Neural progenitor cell (in vitro differentiated cells): ENCODE results near the gene C10orf88. TPM values are rescaled to one million over a fixed set of nuclear protein-coding genes. Genes with fewer than 3 reads are reported as not detected.

Source experiments
- DNase-seq: peaks from one replicate; pipeline ENCODE4 v3.0.0-alpha.2; 2016; ENCODE audit warnings: low spot score
- H2AFZ ChIP-seq: fragments of 200-600 bp; sonication (generic); replicated peaks from 2 replicates; pipeline ENCODE4 v1.6.1; 2016; ENCODE audit warnings: antibody characterized with exemption
- H3F3A ChIP-seq: fragments of 200-600 bp; sonication (generic); 2 replicates; pipeline ENCODE4 v1.6.1; 2016; ENCODE audit warnings: antibody characterized with exemption, low read depth
- H3K27ac ChIP-seq: fragments of 200-600 bp; sonication (generic); 2 replicates; pipeline ENCODE4 v1.5.1; 2016; ENCODE audit warnings: mild to moderate bottlenecking
- H3K27me3 ChIP-seq: fragments of 200-600 bp; sonication (generic); 2 replicates; pipeline ENCODE4 v1.6.1; 2016; ENCODE audit warnings: mild to moderate bottlenecking, moderate library complexity
- H3K36me3 ChIP-seq: fragments of 200-600 bp; sonication (generic); 2 replicates; pipeline ENCODE4 v1.5.1; 2016
- H3K4me1 ChIP-seq: fragments of 200-600 bp; sonication (generic); 2 replicates; pipeline ENCODE4 v1.6.1; 2016; ENCODE audit warnings: mixed run types
- H3K4me2 ChIP-seq: fragments of 200-600 bp; sonication (generic); 2 replicates; pipeline ENCODE4 v1.6.1; 2016
- H3K4me3 ChIP-seq: fragments of 200-600 bp; sonication (generic); 2 replicates; pipeline ENCODE4 v1.5.1; 2016
- H3K79me2 ChIP-seq: fragments of 200-600 bp; sonication (generic); 2 replicates; pipeline ENCODE4 v1.6.1; 2016; ENCODE audit warnings: low read depth
- H3K9ac ChIP-seq: fragments of 200-600 bp; sonication (generic); 2 replicates; pipeline ENCODE4 v1.6.1; 2016
- H3K9me3 ChIP-seq: fragments of 200-600 bp; sonication (generic); 2 replicates; pipeline ENCODE4 v1.5.1; 2016; ENCODE audit warnings: low read depth
- H4K20me1 ChIP-seq: fragments of 200-600 bp; sonication (generic); 2 replicates; pipeline ENCODE4 v1.6.1; 2016; ENCODE audit warnings: low read depth
- H3K27ac Mint-ChIP-seq: 3 replicates; pipeline ENCODE4 v1.8.0; 2021; ENCODE audit warnings: mixed read lengths
- H3K27me3 Mint-ChIP-seq: 2 replicates; pipeline ENCODE4 v1.8.0; 2022; ENCODE audit warnings: low read depth, mild to moderate bottlenecking, inconsistent platforms, moderate library complexity, mixed read lengths; ENCODE audit not compliant: insufficient read depth
- H3K36me3 Mint-ChIP-seq: 3 replicates; pipeline ENCODE4 v1.8.0; 2021; ENCODE audit warnings: mixed read lengths
- H3K4me1 Mint-ChIP-seq: 3 replicates; pipeline ENCODE4 v1.8.0; 2021; ENCODE audit warnings: mixed read lengths
- H3K4me3 Mint-ChIP-seq: 3 replicates; pipeline ENCODE4 v1.8.0; 2021; ENCODE audit warnings: mild to moderate bottlenecking, moderate library complexity, mixed read lengths
- H3K9me3 Mint-ChIP-seq: 3 replicates; pipeline ENCODE4 v1.8.0; 2020; ENCODE audit warnings: mixed read lengths
- CTCF ChIP-seq: fragments of 200-600 bp; sonication (generic); IDR thresholded peaks from 2 replicates; pipeline ENCODE4 v1.5.1; 2017; ENCODE audit warnings: antibody characterized with exemption, mild to moderate bottlenecking
- EZH2 ChIP-seq: fragments of 200-600 bp; sonication (generic); IDR thresholded peaks from 2 replicates; pipeline ENCODE4 v1.6.1; 2017; ENCODE audit warnings: antibody characterized with exemption, mild to moderate bottlenecking, moderate library complexity
- EZH2phosphoT487 ChIP-seq: fragments of 200-600 bp; sonication (generic); IDR thresholded peaks from 2 replicates; pipeline ENCODE4 v1.6.1; 2017; ENCODE audit warnings: antibody characterized with exemption
- total RNA-seq: library from RNA; depleted of rRNA; stranded (reverse); fragments of >200 nt; gene quantifications from 2 replicates; pipeline ENCODE4 v1.2.3, GENCODE V29; 2015; ENCODE audit warnings: low replicate concordance

C10orf88 gene
- total RNA-seq, 1 donor from 2014 or later: 17.7 TPM

- DNase-seq: no peak
- Histone ChIP-seq H3K79me2 (no peaks in the 10 kb centered on the region), H3K4me1 (peaks cover 4% of the 10 kb centered on the region), H3K27ac (no peak overlapping the region), H4K20me1 (no peaks in the 10 kb centered on the region), H3K9ac (no peak overlapping the region), H3K36me3 (no peaks in the 10 kb centered on the region), H3K27me3 (no peaks in the 10 kb centered on the region), H3K4me2 (no peak overlapping the region), H3K4me3 (no peak overlapping the region), H3F3A (no peaks in the 10 kb centered on the region), H2AFZ (no peak overlapping the region), H3K9me3 (no peaks in the 10 kb centered on the region)
- Mint-ChIP-seq H3K4me3 (no peak overlapping the region), H3K27ac (no peak overlapping the region), H3K27me3 (no peaks in the 10 kb centered on the region), H3K4me1 (no peaks in the 10 kb centered on the region), H3K9me3 (peaks cover 15% of the 10 kb centered on the region), H3K36me3 (no peaks in the 10 kb centered on the region)
- TF ChIP-seq EZH2 (no peak), CTCF (no peak), EZH2phosphoT487 (no peak)
Measured at GRCh38 chr10:122968698-122969097, 14.7 kb upstream of the C10orf88 start.

DNA sequence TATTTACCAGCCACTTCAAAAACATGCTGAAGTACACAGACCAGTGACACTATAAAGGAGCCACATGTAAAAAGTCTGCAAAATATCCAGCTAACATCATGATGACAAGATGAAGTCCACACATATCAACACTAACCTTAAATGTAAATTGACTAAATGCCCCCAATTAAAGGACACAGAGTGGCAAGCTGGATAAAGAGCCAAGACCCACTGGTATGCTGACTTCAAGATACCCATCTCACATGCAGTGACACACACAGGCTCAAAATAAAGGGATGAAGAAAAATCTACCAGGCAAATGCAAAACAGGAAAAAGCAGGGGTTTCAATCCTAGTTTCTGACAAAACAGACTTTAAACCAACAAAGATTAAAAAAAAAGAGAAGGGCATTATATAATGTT is 12.9 kb upstream of the C10orf88 start:
- H4K20me1 ChIP-seq: no peaks in the 10 kb centered on the region
- no peak overlapping the region for H3K4me2 ChIP-seq
- Mint-ChIP-seq H3K4me3 (no peak overlapping the region), H3K9me3 (peaks cover 17% of the 10 kb centered on the region), H3K36me3 (no peaks in the 10 kb centered on the region), H3K4me1 (no peaks in the 10 kb centered on the region), H3K27ac (no peak overlapping the region), H3K27me3 (no peaks in the 10 kb centered on the region)
- no peaks in the 10 kb centered on the region for H3K79me2 ChIP-seq
- H3K4me3 ChIP-seq: no peak overlapping the region
- DNase-seq: no peak
- H3F3A ChIP-seq: no peaks in the 10 kb centered on the region
- H3K4me1 ChIP-seq: no peaks in the 10 kb centered on the region
- no peaks in the 10 kb centered on the region for H3K27me3 ChIP-seq
- no peaks in the 10 kb centered on the region for H3K36me3 ChIP-seq
- no peak overlapping the region for H3K9ac ChIP-seq
- H2AFZ ChIP-seq: no peak overlapping the region
- no peak for TF ChIP-seq EZH2phosphoT487
- TF ChIP-seq CTCF: no peak
- no peak for TF ChIP-seq EZH2
- no peak overlapping the region for H3K27ac ChIP-seq
- H3K9me3 ChIP-seq: no peaks in the 10 kb centered on the region

DNA sequence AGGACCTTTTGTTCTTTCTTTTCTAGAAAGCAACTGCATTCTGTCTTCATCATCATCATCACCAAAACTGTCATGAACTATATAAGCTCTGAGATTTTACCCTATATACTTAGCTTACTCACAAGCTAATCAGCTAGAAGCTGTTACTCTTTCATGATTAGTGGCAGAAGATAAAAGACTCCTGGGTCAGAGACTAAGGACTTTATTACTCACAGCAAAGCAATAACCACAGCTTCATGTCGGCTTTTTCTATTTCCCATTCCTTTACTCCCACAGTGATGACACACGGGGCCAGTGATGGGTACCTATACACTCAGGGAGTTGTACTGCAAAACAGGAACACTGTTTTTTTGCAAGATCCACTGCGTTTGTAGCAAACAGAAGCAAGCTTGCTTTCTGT is 8.4 kb upstream of the C10orf88 start:
- H3K27me3 ChIP-seq: no peaks in the 10 kb centered on the region
- no peak overlapping the region for H2AFZ ChIP-seq
- H3K4me1 Mint-ChIP-seq: no peaks in the 10 kb centered on the region
- H3K4me1 ChIP-seq: no peaks in the 10 kb centered on the region
- no peaks in the 10 kb centered on the region for H3K9me3 ChIP-seq
- no peak overlapping the region for H3K4me3 Mint-ChIP-seq
- no peaks in the 10 kb centered on the region for H3K27me3 Mint-ChIP-seq
- no peak overlapping the region for H3K9ac ChIP-seq
- no peak overlapping the region for H3K27ac ChIP-seq
- H3F3A ChIP-seq: no peaks in the 10 kb centered on the region
- no peaks in the 10 kb centered on the region for H4K20me1 ChIP-seq
- H3K9me3 Mint-ChIP-seq: peaks cover 17% of the 10 kb centered on the region
- DNase-seq: no peak
- H3K36me3 ChIP-seq: no peaks in the 10 kb centered on the region
- H3K79me2 ChIP-seq: no peaks in the 10 kb centered on the region
- no peak overlapping the region for H3K4me2 ChIP-seq
- H3K36me3 Mint-ChIP-seq: no peaks in the 10 kb centered on the region
- no peak overlapping the region for H3K4me3 ChIP-seq
- no peak overlapping the region for H3K27ac Mint-ChIP-seq
- TF ChIP-seq EZH2 (no peak), CTCF (no peak), EZH2phosphoT487 (no peak)

GRCh38 chr10:122957474-122957873 is 3.4 kb upstream of the C10orf88 start:
- Histone ChIP-seq H3K36me3 (no peaks in the 10 kb centered on the region), H2AFZ (no peak overlapping the region), H3K9ac (no peak overlapping the region), H3K4me3 (no peak overlapping the region), H3K79me2 (peaks cover 11% of the 10 kb centered on the region), H3F3A (no peaks in the 10 kb centered on the region), H3K4me2 (no peak overlapping the region), H3K9me3 (no peaks in the 10 kb centered on the region), H3K27ac (no peak overlapping the region), H3K4me1 (peaks cover 4% of the 10 kb centered on the region), H4K20me1 (no peaks in the 10 kb centered on the region), H3K27me3 (peaks cover 19% of the 10 kb centered on the region)
- TF ChIP-seq EZH2phosphoT487: no peak
- TF ChIP-seq EZH2: no peak
- TF ChIP-seq CTCF: no peak
- peaks cover 2% of the 10 kb centered on the region for H3K27me3 Mint-ChIP-seq
- no peak for DNase-seq
- H3K9me3 Mint-ChIP-seq: no peaks in the 10 kb centered on the region
- peaks cover 4% of the 10 kb centered on the region for H3K36me3 Mint-ChIP-seq
- H3K4me3 Mint-ChIP-seq: no peak overlapping the region
- no peak overlapping the region for H3K27ac Mint-ChIP-seq
- H3K4me1 Mint-ChIP-seq: peaks cover 16% of the 10 kb centered on the region
